Fibroblast of villous mesenchyme (primary cell): ENCODE results near the gene LHX4. TPM values are rescaled to one million over a fixed set of nuclear protein-coding genes. Genes with fewer than 3 reads are reported as not detected.

Source experiments
- DNase-seq: peaks from one replicate; pipeline ENCODE4 v3.0.0-alpha.2; 2010; ENCODE audit warnings: low read depth
- H3K4me3 ChIP-seq: 2 replicates; pipeline ENCODE4 v1.5.1; 2011; ENCODE audit warnings: low read depth, mild to moderate bottlenecking, low read length
- total RNA-seq: library from RNA; depleted of rRNA; stranded (reverse); fragments of >200 nt; gene quantifications from 2 replicates; pipeline ENCODE4 v1.2.3, GENCODE V29; 2012
- TF ChIP-seq, protein P1 (sequence below): IDR thresholded peaks from 2 replicates; pipeline ENCODE4 v1.5.1; 2012; ENCODE audit warnings: low read depth, mild to moderate bottlenecking, low read length; ENCODE audit not compliant: insufficient read depth

Gene LHX4
- total RNA-seq, 1 donor: 0.86 TPM

- H3K4me3 ChIP-seq: no peak overlapping the region
- TF ChIP-seq, protein P1, sequence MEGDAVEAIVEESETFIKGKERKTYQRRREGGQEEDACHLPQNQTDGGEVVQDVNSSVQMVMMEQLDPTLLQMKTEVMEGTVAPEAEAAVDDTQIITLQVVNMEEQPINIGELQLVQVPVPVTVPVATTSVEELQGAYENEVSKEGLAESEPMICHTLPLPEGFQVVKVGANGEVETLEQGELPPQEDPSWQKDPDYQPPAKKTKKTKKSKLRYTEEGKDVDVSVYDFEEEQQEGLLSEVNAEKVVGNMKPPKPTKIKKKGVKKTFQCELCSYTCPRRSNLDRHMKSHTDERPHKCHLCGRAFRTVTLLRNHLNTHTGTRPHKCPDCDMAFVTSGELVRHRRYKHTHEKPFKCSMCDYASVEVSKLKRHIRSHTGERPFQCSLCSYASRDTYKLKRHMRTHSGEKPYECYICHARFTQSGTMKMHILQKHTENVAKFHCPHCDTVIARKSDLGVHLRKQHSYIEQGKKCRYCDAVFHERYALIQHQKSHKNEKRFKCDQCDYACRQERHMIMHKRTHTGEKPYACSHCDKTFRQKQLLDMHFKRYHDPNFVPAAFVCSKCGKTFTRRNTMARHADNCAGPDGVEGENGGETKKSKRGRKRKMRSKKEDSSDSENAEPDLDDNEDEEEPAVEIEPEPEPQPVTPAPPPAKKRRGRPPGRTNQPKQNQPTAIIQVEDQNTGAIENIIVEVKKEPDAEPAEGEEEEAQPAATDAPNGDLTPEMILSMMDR: no peak
- no peak for DNase-seq
Observed at GRCh38 chr1:180204231-180204630, 25.8 kb upstream of the LHX4 start.

DNA sequence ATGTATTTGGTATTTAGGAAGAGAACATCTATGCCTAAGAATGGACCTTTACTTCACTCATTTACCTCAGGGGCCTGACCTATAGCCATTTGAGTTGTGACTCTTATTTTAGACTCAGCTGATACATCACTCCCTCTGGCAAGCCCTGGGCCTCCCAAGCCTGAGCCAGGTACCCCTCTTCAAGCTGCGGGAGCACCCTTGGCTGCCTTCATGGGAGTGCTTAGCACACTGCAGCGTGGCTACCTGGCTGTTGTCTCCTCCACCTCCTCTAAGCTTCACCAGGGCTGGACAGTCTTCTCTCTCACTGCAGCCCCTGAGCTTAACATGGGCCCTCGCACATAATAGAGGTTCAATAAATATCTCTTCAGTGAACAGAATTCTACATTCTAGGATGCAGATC, 23.5 kb upstream of the LHX4 start:
- H3K4me3 ChIP-seq: no peak overlapping the region
- DNase-seq: no peak
- TF ChIP-seq, protein P1: no peak

GRCh38 chr1:180208264-180208663, 21.8 kb upstream of the LHX4 start:
- H3K4me3 ChIP-seq: no peak overlapping the region
- TF ChIP-seq, protein P1: no peak
- no peak for DNase-seq

DNA sequence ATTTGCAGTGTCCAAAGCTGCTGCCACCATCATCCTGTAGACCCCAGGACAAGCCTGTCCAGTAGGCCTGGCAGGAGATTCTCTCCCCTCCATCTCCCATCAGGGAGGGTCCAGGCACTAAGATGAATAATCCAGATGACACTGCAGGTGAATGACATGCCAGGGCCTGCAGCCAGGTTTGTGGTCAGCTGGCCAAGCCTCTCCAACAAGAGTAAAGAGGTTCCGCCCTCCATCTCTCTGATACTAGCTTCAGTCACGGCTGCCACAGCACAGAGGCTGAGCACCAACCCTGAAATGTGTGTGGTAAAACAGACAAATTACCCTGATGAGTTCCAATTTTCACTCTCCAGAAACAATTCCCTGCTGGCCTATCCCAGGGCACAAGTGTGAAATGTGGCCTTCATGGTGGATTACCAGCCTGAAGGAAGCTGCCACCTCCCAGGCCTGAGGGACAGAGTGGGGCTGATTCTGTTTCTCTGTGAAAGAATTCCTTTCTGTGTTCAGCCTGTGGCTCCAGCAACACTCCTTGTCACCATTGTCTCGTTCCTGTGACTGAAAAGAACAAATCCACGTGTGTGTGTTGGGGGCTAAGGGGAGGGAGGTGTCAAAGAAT, 19.9 kb upstream of the LHX4 start:
- TF ChIP-seq, protein P1: no peak
- DNase-seq: no peak
- no peak overlapping the region for H3K4me3 ChIP-seq

- H3K4me3 ChIP-seq: no peak overlapping the region
- TF ChIP-seq, protein P1: no peak
- DNase-seq: no peak
Observed at GRCh38 chr1:180211156-180211859, 18.8 kb upstream of the LHX4 start.

- no peak for DNase-seq
- TF ChIP-seq, protein P1: no peak
Observed at GRCh38 chr1:180211860-180212229, 18.2 kb upstream of the LHX4 start.

More at GRCh38 chr1:180211860-180212229, 18.2 kb upstream of the LHX4 start:
- no peak overlapping the region for H3K4me3 ChIP-seq
